T-cell (primary cell): ENCODE measurements around the gene PLCG2. TPM values are rescaled to one million over a fixed set of nuclear protein-coding genes. Genes with fewer than 3 reads are reported as not detected.

Source experiments
- ATAC-seq, 4 experiments: fragments of 200-7000 bp in 3 of 4; fragments of 150-1000 bp in 1 of 4; cut with Tn5 transposase; replicated peaks in 1 of 4; 1 replicate in 3 of 4; 2 replicates in 1 of 4; pipeline ENCODE4 v1.10.0; 2021; ENCODE audit warnings: moderate library complexity in 3 of 4, mild to moderate bottlenecking in 2 of 4, moderate number of reproducible peaks in 1 of 4
- CTCF ChIA-PET, 2 donors: fragments of 300-600 bp; sonication (Branson Sonifier 250); formaldehyde crosslinking; loops; one replicate each; lab custom pipeline; 2022; ENCODE audit warnings: antibody characterized with exemption in 2 of 2; lab: Charles Lee
- POLR2A ChIA-PET, 2 donors: fragments of 300-600 bp; sonication (Branson Sonifier 250); formaldehyde crosslinking; loops; one replicate each; lab custom pipeline; 2022; ENCODE audit warnings: antibody characterized with exemption in 2 of 2; lab: Charles Lee
- DNase-seq, 35 experiments: peaks; one replicate each; pipeline versions ENCODE4 v3.0.0 to v3.0.0-alpha.2; 2013 to 2023
- H3K27ac ChIP-seq: one replicate; pipeline ENCODE4 v1.5.1; 2013; ENCODE audit warnings: low read length
- H3K27me3 ChIP-seq, 2 experiments: replicated peaks in 1 of 2; 1 replicate in 1 of 2; 2 replicates in 1 of 2; pipeline versions ENCODE4 v1.6.1 to v1.7.0; 2013; ENCODE audit warnings: low read length in 1 of 2, mixed read lengths in 1 of 2; ENCODE audit not compliant: control insufficient read depth in 2 of 2, insufficient read depth in 2 of 2; ENCODE audit errors: extremely low read depth in 1 of 2
- H3K36me3 ChIP-seq, 2 donors: 1 replicate in 1 of 2; 2 replicates in 1 of 2; pipeline versions ENCODE4 v1.6.1 to v1.7.0; 2013; ENCODE audit warnings: low read length in 1 of 2; ENCODE audit not compliant: control insufficient read depth in 2 of 2, insufficient read depth in 1 of 2; ENCODE audit errors: extremely low read depth in 1 of 2
- H3K4me1 ChIP-seq, 2 experiments: 1 replicate in 1 of 2; 2 replicates in 1 of 2; pipeline versions ENCODE4 v1.6.1 to v1.7.0; 2013; ENCODE audit warnings: low read length in 2 of 2, mixed read lengths in 1 of 2; ENCODE audit not compliant: insufficient read depth in 2 of 2, control insufficient read depth in 1 of 2; ENCODE audit errors: extremely low read depth in 1 of 2
- H3K4me3 ChIP-seq, 2 donors: 1 replicate in 1 of 2; 2 replicates in 1 of 2; pipeline versions ENCODE4 v1.5.1 to v1.7.0; 2013; ENCODE audit warnings: mild to moderate bottlenecking in 2 of 2, low read length in 1 of 2, moderate library complexity in 1 of 2; ENCODE audit not compliant: control insufficient read depth in 1 of 2; ENCODE audit errors: extremely low read depth in 1 of 2
- H3K9me3 ChIP-seq: 2 replicates; pipeline ENCODE4 v1.7.0; 2013
- H3K27ac Mint-ChIP-seq, 2 donors: one replicate each; pipeline ENCODE4 v1.8.0; 2020 to 2021; ENCODE audit warnings: mild to moderate bottlenecking in 2 of 2, mixed read lengths in 2 of 2
- H3K27me3 Mint-ChIP-seq, 2 donors: one replicate each; pipeline ENCODE4 v1.8.0; 2021 to 2022; ENCODE audit warnings: mixed read lengths in 2 of 2
- H3K36me3 Mint-ChIP-seq: one replicate; pipeline ENCODE4 v1.8.0; 2021; ENCODE audit warnings: mixed read lengths
- H3K4me1 Mint-ChIP-seq, 3 donors: one replicate each; pipeline ENCODE4 v1.8.0; 2020 to 2022; ENCODE audit warnings: mixed read lengths in 3 of 3, mild to moderate bottlenecking in 1 of 3
- H3K4me3 Mint-ChIP-seq, 3 donors: one replicate each; pipeline ENCODE4 v1.8.0; 2020 to 2022; ENCODE audit warnings: mild to moderate bottlenecking in 3 of 3, mixed read lengths in 3 of 3, moderate library complexity in 3 of 3
- H3K9me3 Mint-ChIP-seq, 3 donors: one replicate each; pipeline ENCODE4 v1.8.0; 2020 to 2022; ENCODE audit warnings: mixed read lengths in 3 of 3
- WGBS: methylation state at CpG from one replicate; pipeline ENCODE4 v1.1.5; 2013; ENCODE audit warnings: missing lambda C conversion rate; ENCODE audit not compliant: insufficient coverage; 5-methylcytosine and 5-hydroxymethylcytosine counted together
- total RNA-seq, 35 experiments: library from RNA in 6 of 35; stranded (reverse) in 6 of 35; fragments of 120-200 nt in 1 of 35; gene quantifications; one replicate each; pipeline versions ENCODE4 v1.2.1 to v1.2.4 and lab custom pipeline; 2013 to 2026

PLCG2 gene
- total RNA-seq, 5 donors from 2014 or later (not counting 1 experiment from before 2014, with no cell fraction given) = 7.5 to 27.1 (median 12.1) TPM

- Mint-ChIP-seq H3K4me1 (no peaks in the 10 kb centered on the region), H3K36me3 (no peaks in the 10 kb centered on the region), H3K27ac (no peak overlapping the region), H3K9me3 (no peaks in the 10 kb centered on the region), H3K27me3 (no peaks in the 10 kb centered on the region), H3K4me3 (no peak overlapping the region)
- H3K36me3 ChIP-seq = peaks cover 0 to 5% of the 10 kb centered on the region in 2 donors
- no peak overlapping the region for H3K4me3 ChIP-seq
- no peaks in the 10 kb centered on the region for H3K9me3 ChIP-seq
- no peak overlapping the region for H3K27ac ChIP-seq
- ATAC-seq (no peak), DNase-seq (no peak)
- 80% methylated on average over 8 of the region's 9 CpGs for WGBS
- H3K27me3 ChIP-seq = no peaks in the 10 kb centered on the region
- CTCF ChIA-PET = interaction anchor here in 1 of 2 donors (0.6 kb wide), 1 partner anchor 34 kb away, joined by 3 read pairs; no protein-coding TSS in a partner anchor
- POLR2A ChIA-PET = no interaction called here
- no peaks in the 10 kb centered on the region for H3K4me1 ChIP-seq
Measured at GRCh38 chr16:81923296-81923695, 144.2 kb downstream of the PLCG2 start.

- H3K27me3 Mint-ChIP-seq = no peaks in the 10 kb centered on the region
- Histone ChIP-seq H3K27me3 (no peaks in the 10 kb centered on the region), H3K9me3 (no peaks in the 10 kb centered on the region), H3K4me3 (no peak overlapping the region), H3K36me3 (peaks cover 0 to 3% of the 10 kb centered on the region in 2 donors), H3K27ac (no peak overlapping the region), H3K4me1 (peaks cover 0 to 3% of the 10 kb centered on the region in 2 experiments)
- H3K4me1 Mint-ChIP-seq = peaks cover 0 to 6% (median 0%) of the 10 kb centered on the region in 3 donors
- DNase-seq = no peak
- WGBS = 88% methylated on average over 5 of the region's 8 CpGs
- H3K4me3 Mint-ChIP-seq = no peak overlapping the region
- no peak overlapping the region for H3K27ac Mint-ChIP-seq
- H3K9me3 Mint-ChIP-seq = no peaks in the 10 kb centered on the region
- H3K36me3 Mint-ChIP-seq = no peaks in the 10 kb centered on the region
- ATAC-seq = no peak
- CTCF ChIA-PET = no interaction called here
- POLR2A ChIA-PET = interaction anchor here in 1 of 2 donors (0.7 kb wide), 1 partner anchor 15 kb away, joined by 3 read pairs; no protein-coding TSS in a partner anchor
Measured at GRCh38 chr16:81925016-81925415, 145.9 kb downstream of the PLCG2 start.

- 89% methylated on average over 7 of the region's 9 CpGs for WGBS
- Histone ChIP-seq H3K9me3 (no peaks in the 10 kb centered on the region), H3K4me3 (no peak overlapping the region), H3K27me3 (no peaks in the 10 kb centered on the region), H3K4me1 (peaks cover 0 to 3% of the 10 kb centered on the region in 2 experiments), H3K27ac (no peak overlapping the region), H3K36me3 (no peaks in the 10 kb centered on the region)
- Mint-ChIP-seq H3K4me1 (peaks cover 0 to 6% (median 0%) of the 10 kb centered on the region in 3 donors), H3K27me3 (no peaks in the 10 kb centered on the region), H3K9me3 (no peaks in the 10 kb centered on the region), H3K36me3 (no peaks in the 10 kb centered on the region), H3K27ac (no peak overlapping the region), H3K4me3 (no peak overlapping the region)
- ATAC-seq (no peak), DNase-seq (no peak)
- ChIA-PET POLR2A (no interaction called here), CTCF (no interaction called here)
Measured at GRCh38 chr16:81926036-81926435, 146.9 kb downstream of the PLCG2 start.

- H3K9me3 ChIP-seq = no peaks in the 10 kb centered on the region
- H3K27ac ChIP-seq = no peak overlapping the region
- no peaks in the 10 kb centered on the region for H3K36me3 ChIP-seq
- no peaks in the 10 kb centered on the region for H3K36me3 Mint-ChIP-seq
- H3K4me3 ChIP-seq = no peak overlapping the region
- no peak overlapping the region for H3K27ac Mint-ChIP-seq
- peaks cover 0 to 6% (median 0%) of the 10 kb centered on the region in 3 donors for H3K4me1 Mint-ChIP-seq
- H3K9me3 Mint-ChIP-seq = no peaks in the 10 kb centered on the region
- peaks cover 0 to 3% of the 10 kb centered on the region in 2 experiments for H3K4me1 ChIP-seq
- no peaks in the 10 kb centered on the region for H3K27me3 Mint-ChIP-seq
- CTCF ChIA-PET = no interaction called here
- 98% methylated on average over 4 of the region's 5 CpGs for WGBS
- POLR2A ChIA-PET = no interaction called here
- ATAC-seq (no peak), DNase-seq (no peak)
- H3K4me3 Mint-ChIP-seq = no peak overlapping the region
- H3K27me3 ChIP-seq = no peaks in the 10 kb centered on the region
Measured at GRCh38 chr16:81927561-81928185, 148.6 kb downstream of the PLCG2 start.

GRCh38 chr16:81928271-81928918 is 149.3 kb downstream of the PLCG2 start:
- Mint-ChIP-seq H3K36me3 (no peaks in the 10 kb centered on the region), H3K4me1 (peaks cover 0 to 6% (median 0%) of the 10 kb centered on the region in 3 donors), H3K27me3 (no peaks in the 10 kb centered on the region), H3K9me3 (no peaks in the 10 kb centered on the region), H3K4me3 (no peak overlapping the region), H3K27ac (no peak overlapping the region)
- DNase-seq (no peak), ATAC-seq (no peak)
- CTCF ChIA-PET = no interaction called here
- Histone ChIP-seq H3K4me3 (no peak overlapping the region), H3K27ac (no peak overlapping the region), H3K4me1 (peaks cover 0 to 3% of the 10 kb centered on the region in 2 experiments), H3K9me3 (no peaks in the 10 kb centered on the region), H3K36me3 (no peaks in the 10 kb centered on the region), H3K27me3 (no peaks in the 10 kb centered on the region)
- WGBS = 96% methylated on average over 10 of the region's 16 CpGs
- POLR2A ChIA-PET = no interaction called here

- no peak for ATAC-seq
- Histone ChIP-seq H3K36me3 (no peaks in the 10 kb centered on the region), H3K27ac (no peak overlapping the region), H3K27me3 (no peaks in the 10 kb centered on the region), H3K9me3 (no peaks in the 10 kb centered on the region), H3K4me3 (no peak overlapping the region), H3K4me1 (peaks cover 0 to 3% of the 10 kb centered on the region in 2 experiments)
- Mint-ChIP-seq H3K27ac (no peak overlapping the region), H3K4me1 (peaks cover 0 to 6% (median 0%) of the 10 kb centered on the region in 3 donors), H3K9me3 (no peaks in the 10 kb centered on the region), H3K36me3 (no peaks in the 10 kb centered on the region), H3K27me3 (no peaks in the 10 kb centered on the region), H3K4me3 (no peak overlapping the region)
- no peak for DNase-seq
- POLR2A ChIA-PET = no interaction called here
- CTCF ChIA-PET = no interaction called here
- 31% methylated on average over 6 of the region's 8 CpGs for WGBS
Measured at GRCh38 chr16:81928975-81929374, 149.9 kb downstream of the PLCG2 start.
